Omental fat pad (tissue), 4 donors: ENCODE results near the gene SLC9A3. TPM values are rescaled to one million over a fixed set of nuclear protein-coding genes. Genes with fewer than 3 reads are reported as not detected.
A peak's percentile ranks its signal among the peaks of the same experiment; 100 is the strongest.
"Not testable (repeated sequence)": the region's sequence is repeated elsewhere in the genome, so short reads cannot be mapped to it uniquely, and the experiment has no call there.

Experiments
- ATAC-seq: fragments of 150-250 bp; one replicate; pipeline ENCODE4 v1.9.1; 2016; ENCODE audit warnings: mild to moderate bottlenecking, moderate library complexity; ENCODE audit not compliant: low FRiP score
- DNase-seq: peaks from one replicate; pipeline ENCODE4 v3.0.0-alpha.2; 2019; ENCODE audit warnings: low spot score
- total RNA-seq, 4 donors: library from RNA; depleted of rRNA; stranded (reverse); fragments of >200 nt; gene quantifications; one replicate each; pipeline ENCODE4 v1.1.0, GENCODE V29; 2016
- TF ChIP-seq, protein P1 (sequence below), 3 donors: fragments of 450-650 bp; IDR thresholded peaks; one replicate each; pipeline ENCODE4 v1.5.1; 2016 to 2017; ENCODE audit warnings: antibody characterized with exemption in 3 of 3, mild to moderate bottlenecking in 3 of 3, moderate library complexity in 2 of 3

SLC9A3 gene
- total RNA-seq, 4 donors from 2014 or later, result 1.0 to 4.3 (median 1.7) TPM

DNA sequence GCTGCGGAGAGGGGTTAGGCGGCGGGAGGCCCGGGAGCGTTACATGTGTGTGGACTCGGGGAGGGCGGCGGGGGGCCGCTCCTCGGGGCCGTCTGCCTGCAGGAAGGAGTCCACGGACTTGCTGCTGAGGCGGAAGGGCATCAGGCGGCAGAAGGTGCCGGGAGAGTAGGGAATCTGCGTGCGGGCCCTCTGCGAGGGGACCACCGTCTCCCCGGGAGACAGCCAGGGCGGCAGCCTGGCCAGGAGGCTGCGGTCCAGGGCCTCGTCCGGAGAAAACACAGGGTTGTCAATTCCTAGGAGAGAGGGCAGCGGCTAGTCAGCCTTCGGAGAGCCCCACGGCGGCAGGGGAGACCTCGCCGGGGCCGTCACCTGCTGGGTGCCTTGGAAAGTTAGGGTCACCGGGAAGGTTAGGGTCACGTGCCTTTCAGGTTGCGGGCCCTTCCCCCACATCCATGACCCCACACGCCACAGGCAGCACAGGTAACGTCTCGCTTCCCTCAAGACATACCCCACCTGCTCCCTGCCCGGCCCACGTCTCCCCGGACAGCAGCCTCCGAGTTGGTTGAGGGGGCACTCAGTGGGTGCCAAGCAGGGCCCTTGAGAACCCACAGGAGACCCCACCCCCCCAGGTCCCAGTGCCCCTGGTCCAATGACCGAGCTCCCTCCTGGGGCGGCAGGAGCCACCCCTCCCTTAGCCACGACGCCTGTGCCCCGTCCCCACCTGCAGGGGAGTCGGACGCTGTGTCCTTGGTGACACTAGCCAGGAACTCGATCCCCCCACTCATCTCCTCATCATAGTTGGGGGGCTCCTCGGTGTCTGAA is 49.2 kb downstream of the SLC9A3 start:
- no peak for DNase-seq

DNA sequence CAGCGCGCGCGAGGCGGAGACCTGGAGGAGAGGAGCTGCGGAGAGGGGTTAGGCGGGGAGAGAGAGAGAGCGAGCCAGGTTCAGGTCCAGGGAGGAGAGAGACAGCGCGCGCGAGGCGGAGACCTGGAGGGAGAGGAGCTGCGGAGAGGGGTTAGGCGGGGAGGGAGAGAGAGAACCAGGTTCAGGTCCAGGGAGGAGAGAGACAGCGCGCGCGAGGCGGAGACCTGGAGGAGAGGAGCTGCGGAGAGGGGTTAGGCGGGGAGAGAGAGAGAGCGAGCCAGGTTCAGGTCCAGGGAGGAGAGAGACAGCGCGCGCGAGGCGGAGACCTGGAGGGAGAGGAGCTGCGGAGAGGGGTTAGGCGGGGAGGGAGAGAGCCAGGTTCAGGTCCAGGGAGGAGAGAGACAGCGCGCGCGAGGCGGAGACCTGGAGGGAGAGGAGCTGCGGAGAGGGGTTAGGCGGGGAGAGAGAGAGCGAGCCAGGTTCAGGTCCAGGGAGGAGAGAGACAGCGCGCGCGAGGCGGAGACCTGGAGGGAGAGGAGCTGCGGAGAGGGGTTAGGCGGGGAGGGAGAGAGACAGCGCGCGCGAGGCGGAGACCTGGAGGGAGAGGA is 49.9 kb downstream of the SLC9A3 start:
- ATAC-seq, DNase-seq: not testable (repeated sequence)

More for the DNA sequence above, 49.2 kb downstream of the SLC9A3 start:
- TF ChIP-seq, protein P1, sequence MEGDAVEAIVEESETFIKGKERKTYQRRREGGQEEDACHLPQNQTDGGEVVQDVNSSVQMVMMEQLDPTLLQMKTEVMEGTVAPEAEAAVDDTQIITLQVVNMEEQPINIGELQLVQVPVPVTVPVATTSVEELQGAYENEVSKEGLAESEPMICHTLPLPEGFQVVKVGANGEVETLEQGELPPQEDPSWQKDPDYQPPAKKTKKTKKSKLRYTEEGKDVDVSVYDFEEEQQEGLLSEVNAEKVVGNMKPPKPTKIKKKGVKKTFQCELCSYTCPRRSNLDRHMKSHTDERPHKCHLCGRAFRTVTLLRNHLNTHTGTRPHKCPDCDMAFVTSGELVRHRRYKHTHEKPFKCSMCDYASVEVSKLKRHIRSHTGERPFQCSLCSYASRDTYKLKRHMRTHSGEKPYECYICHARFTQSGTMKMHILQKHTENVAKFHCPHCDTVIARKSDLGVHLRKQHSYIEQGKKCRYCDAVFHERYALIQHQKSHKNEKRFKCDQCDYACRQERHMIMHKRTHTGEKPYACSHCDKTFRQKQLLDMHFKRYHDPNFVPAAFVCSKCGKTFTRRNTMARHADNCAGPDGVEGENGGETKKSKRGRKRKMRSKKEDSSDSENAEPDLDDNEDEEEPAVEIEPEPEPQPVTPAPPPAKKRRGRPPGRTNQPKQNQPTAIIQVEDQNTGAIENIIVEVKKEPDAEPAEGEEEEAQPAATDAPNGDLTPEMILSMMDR (IDR thresholded peaks at IDR 0.05), result no peak
- ATAC-seq, result no peak

DNA sequence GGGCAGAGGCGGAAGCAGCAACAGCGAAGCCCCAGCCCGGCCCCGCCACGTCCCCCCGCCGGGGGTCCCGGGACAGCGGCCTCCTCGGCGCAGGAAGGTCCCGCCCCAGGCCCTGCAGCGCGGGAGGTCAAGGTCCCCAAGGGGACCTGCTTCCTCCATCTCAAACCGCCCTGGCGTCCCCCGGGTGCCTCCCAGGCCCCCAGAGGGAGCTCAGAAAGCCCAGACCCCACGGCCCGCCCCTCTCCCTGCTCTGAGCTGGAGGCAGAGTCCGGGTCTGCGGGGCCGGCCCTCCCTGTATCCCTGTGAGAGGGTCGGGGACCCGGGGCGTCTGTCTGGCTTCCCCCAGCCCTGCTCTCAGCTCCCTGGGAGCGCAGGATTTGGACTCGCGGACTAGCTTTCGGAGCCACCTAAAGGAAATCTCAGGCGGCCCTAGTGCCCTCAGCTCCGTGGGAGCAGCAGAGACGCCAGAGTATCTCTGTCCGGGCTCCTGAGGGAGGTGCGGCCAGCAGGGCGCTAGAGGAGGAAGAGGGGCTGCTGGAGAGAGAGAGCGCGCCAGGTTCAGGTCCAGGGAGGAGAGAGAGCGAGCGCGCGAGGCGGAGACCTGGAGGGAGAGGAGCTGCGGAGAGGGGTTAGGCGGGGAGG is 50.6 kb downstream of the SLC9A3 start:
- TF ChIP-seq, protein P1 (IDR thresholded peaks at IDR 0.05), result no peak
- ATAC-seq, result peak; percentile 35
- no peak for DNase-seq

DNA sequence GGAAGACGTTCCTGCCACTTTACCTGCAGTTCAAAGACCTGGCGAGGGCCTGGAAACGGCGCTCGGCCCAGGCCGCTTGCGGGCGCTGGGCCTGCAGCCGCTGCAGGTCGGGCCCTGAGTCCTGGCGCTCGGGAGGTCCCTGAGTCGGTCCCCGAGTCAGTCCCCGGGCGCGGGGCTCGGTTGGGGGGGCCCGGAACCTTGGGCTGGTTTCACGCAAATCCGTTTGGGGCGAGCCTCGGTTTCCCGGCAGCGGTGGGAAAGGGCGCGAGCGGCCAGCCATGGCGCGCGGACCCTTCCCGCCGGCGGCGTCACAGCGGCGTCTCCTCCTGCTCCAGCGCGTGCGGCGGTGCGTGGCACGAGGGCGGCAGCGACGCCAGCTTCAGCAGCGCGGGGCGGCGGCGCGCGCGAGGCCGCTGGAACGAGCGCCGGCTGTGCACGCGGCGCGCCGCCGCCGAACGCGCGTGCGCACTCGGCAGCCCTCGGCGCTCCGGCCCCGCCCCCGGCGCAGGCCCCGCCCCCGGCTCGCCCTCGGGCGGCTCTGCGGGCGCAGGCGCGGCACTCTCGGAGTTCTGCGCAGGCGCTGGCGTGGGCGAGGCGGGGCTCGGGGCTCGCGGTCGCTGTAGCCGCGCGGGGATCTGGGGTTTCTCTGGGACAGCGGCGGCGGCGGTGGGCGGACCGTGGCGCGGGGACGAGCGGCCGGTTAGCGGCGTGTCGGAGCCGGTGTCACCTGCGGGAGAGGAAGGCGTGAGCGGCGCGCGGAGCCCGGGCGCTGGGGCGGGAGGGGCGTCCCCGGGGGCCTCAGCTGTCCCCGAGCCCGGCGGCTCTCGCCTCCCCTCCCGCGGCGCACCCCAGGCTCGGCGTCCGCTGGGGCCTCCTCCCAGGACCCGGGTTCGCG is 51.3 kb downstream of the SLC9A3 start:
- TF ChIP-seq, protein P1 (IDR thresholded peaks at IDR 0.05), result no peak
- DNase-seq, result peak; percentile 54

DNA sequence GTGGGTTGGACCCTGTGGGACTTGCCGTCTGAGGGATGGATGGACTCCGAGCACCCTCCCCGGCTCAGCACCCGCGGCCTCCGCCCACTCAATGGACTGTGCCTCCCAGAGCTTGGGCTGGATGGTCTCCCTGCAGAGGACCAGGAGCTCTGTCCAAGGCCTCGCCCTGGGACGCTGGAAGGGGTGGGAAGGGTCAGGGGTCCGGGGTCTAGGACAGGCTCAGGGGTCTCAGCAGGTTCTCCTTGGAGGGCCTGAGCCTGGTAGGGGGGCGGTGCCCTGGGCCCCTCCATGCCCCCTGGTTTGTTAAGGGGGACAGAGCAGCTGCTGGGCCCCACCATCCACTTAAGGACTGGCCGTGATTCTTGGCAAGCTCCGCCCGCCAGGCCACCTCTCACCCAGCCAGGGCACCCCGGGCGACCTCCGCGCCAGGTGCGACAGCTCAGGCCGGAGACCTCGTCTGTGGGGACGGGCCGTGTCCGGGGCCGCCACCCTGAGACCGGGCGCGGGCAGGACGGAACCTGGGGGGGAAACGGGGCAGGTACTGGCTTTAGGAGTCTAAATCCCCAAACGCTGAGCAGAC is 52.1 kb downstream of the SLC9A3 start:
- TF ChIP-seq, protein P1 (IDR thresholded peaks at IDR 0.05), result no peak
- DNase-seq (no peak), ATAC-seq (peak; percentile 1)

More for the DNA sequence above, 51.3 kb downstream of the SLC9A3 start:
- ATAC-seq, result peak; percentile 84

DNA sequence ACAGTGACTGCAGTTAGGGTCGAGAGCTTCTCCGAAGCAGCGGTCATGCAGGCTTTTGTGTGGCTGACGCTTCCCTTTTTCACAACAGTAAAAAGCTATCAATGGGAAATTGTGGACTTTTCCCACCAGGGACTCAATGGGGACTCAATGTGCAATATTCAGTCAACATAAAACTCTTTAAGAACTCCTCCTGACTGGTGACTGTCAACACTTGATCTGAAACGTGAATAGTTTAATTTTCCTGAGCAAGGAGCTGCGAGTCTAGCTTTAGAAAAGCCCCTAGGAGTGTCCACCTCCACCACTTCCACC is 52.5 kb downstream of the SLC9A3 start:
- DNase-seq (no peak), ATAC-seq (no peak)
- TF ChIP-seq, protein P1 (IDR thresholded peaks at IDR 0.05), result no peak
